Stimulated activated naive CD4-positive, alpha-beta T cell treated with Interleukin-2 at 50 U/mL for 16 hours (primary cell): ENCODE measurements around the gene MTCL3.
A peak's percentile ranks its signal among the peaks of the same experiment; 100 is the strongest.

ENCODE experiments used
- DNase-seq: peaks from one replicate; lab custom pipeline; 2025; lab: John Stamatoyannopoulos, UW

The MTCL3 gene

GRCh38 chr6:127518710-127519468 lies at the start of gene MTCL3:
Gene MTCL3 (minus strand): TSS chr6:127519335.
- DNase-seq, result peak; percentile 61

- no peak for DNase-seq
These were observed 48.3 kb upstream of the MTCL3 start for GRCh38 chr6:127567476-127567875.

GRCh38 chr6:127566651-127567050 lies 47.5 kb upstream of the MTCL3 start:
- no peak for DNase-seq

GRCh38 chr6:127566119-127566518 lies 47.0 kb upstream of the MTCL3 start:
- DNase-seq, result no peak

- DNase-seq, result no peak
These were observed 45.6 kb upstream of the MTCL3 start for GRCh38 chr6:127564761-127565160.

- no peak for DNase-seq
These were observed 42.5 kb upstream of the MTCL3 start for GRCh38 chr6:127561660-127562059.

GRCh38 chr6:127554435-127555006 lies 35.4 kb upstream of the MTCL3 start:
- peak; percentile 0 for DNase-seq

- no peak for DNase-seq
These were observed 31.3 kb upstream of the MTCL3 start for GRCh38 chr6:127550403-127550802.

GRCh38 chr6:127547904-127548649 lies 28.9 kb upstream of the MTCL3 start:
- DNase-seq, result no peak

- peak; percentile 0 for DNase-seq
These were observed 28.1 kb upstream of the MTCL3 start for GRCh38 chr6:127547215-127547614.

- DNase-seq, result no peak
These were observed 20.1 kb upstream of the MTCL3 start for GRCh38 chr6:127539272-127539671.

- no peak for DNase-seq
These were observed 19.7 kb upstream of the MTCL3 start for GRCh38 chr6:127538750-127539264.

- no peak for DNase-seq
These were observed 14.6 kb upstream of the MTCL3 start for GRCh38 chr6:127533736-127534135.

GRCh38 chr6:127533011-127533410 lies 13.9 kb upstream of the MTCL3 start:
- no peak for DNase-seq

GRCh38 chr6:127522714-127523113 lies 3.6 kb upstream of the MTCL3 start:
- DNase-seq, result no peak

- DNase-seq, result no peak
These were observed 931 bp upstream of the MTCL3 start for GRCh38 chr6:127520066-127520465.

GRCh38 chr6:127519469-127519785 lies 292 bp upstream of the MTCL3 start:
- DNase-seq, result no peak

- DNase-seq, result no peak
These were observed 885 bp downstream of the MTCL3 start for GRCh38 chr6:127518191-127518709.

GRCh38 chr6:127517693-127518092 lies 1.4 kb downstream of the MTCL3 start:
- no peak for DNase-seq

- peak; percentile 53 for DNase-seq
These were observed 2.4 kb downstream of the MTCL3 start for GRCh38 chr6:127516662-127517273.

- peak; percentile 76 for DNase-seq
These were observed 3.1 kb downstream of the MTCL3 start for GRCh38 chr6:127515794-127516661.
